AG04449 (cell line): Measurements from ENCODE around the gene MPZL1.

Experiments
- CTCF ChIA-PET: fragments of 350-600 bp; formaldehyde crosslinking; extraction: SDS; loops from one replicate; lab custom pipeline; 2021; ENCODE audit warnings: antibody characterized with exemption; lab: Yijun Ruan, JAX
- POLR2A ChIA-PET: fragments of 400-600, 350-600 bp; formaldehyde crosslinking; extraction: SDS; loops from one replicate; lab custom pipeline; 2020; ENCODE audit warnings: antibody characterized with exemption, inconsistent platforms; lab: Yijun Ruan, JAX
- DNase-seq: peaks from one replicate; pipeline ENCODE4 v3.0.0-alpha.2; 2010; ENCODE audit warnings: low read depth, low spot score
- H3K4me3 ChIP-seq: 2 replicates; pipeline ENCODE4 v1.5.1; 2011; ENCODE audit warnings: low read depth, mild to moderate bottlenecking, control low read depth, low read length
- TF ChIP-seq, protein P1 (sequence below): IDR thresholded peaks from one replicate; pipeline ENCODE4 v1.5.1; 2011; ENCODE audit warnings: mild to moderate bottlenecking, moderate library complexity, low read length, control low read depth, inconsistent platforms; ENCODE audit not compliant: insufficient read depth; ENCODE audit errors: missing control alignments

Gene MPZL1

DNA sequence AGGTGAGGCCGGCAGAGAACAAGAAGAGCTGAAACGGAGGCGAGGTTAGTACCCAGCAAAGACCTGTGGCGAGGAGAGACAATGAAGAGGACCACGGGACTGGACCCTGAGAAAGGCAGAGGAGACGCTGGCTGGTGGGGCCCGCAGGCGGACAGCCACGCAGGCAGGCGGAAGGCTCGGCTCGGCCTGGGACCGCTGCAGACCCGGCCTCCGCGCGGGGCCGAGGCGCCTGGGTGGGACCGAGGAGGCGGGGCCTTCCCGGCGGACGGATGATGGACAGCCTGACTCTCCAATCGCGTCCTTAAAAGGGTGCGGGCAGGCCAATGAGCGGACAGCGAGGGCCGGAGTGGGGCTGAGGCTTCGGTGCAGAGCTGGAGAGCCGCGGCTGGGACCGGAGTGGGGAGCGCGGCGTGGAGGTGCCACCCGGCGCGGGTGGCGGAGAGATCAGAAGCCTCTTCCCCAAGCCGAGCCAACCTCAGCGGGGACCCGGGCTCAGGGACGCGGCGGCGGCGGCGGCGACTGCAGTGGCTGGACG, at the start of gene MPZL1:
MPZL1 (plus strand) TSS at position 366 of the 535 bp plus-strand sequence. CDS start 170 bp downstream, outside the sequence.
- TF ChIP-seq, protein P1, sequence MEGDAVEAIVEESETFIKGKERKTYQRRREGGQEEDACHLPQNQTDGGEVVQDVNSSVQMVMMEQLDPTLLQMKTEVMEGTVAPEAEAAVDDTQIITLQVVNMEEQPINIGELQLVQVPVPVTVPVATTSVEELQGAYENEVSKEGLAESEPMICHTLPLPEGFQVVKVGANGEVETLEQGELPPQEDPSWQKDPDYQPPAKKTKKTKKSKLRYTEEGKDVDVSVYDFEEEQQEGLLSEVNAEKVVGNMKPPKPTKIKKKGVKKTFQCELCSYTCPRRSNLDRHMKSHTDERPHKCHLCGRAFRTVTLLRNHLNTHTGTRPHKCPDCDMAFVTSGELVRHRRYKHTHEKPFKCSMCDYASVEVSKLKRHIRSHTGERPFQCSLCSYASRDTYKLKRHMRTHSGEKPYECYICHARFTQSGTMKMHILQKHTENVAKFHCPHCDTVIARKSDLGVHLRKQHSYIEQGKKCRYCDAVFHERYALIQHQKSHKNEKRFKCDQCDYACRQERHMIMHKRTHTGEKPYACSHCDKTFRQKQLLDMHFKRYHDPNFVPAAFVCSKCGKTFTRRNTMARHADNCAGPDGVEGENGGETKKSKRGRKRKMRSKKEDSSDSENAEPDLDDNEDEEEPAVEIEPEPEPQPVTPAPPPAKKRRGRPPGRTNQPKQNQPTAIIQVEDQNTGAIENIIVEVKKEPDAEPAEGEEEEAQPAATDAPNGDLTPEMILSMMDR: no peak
- H3K4me3 ChIP-seq: peak within 1 kb of the TSS; percentile 77
- CTCF ChIA-PET: interaction anchor here (0.8 to 1.2 kb wide), 2 partner anchors 38 to 76 kb away, joined by 3 to 5 read pairs; no protein-coding TSS in a partner anchor
- POLR2A ChIA-PET: interaction anchor here (0.6 to 1.3 kb wide), 7 partner anchors 8 to 438 kb away, joined by 3 to 5 read pairs (median 3); partner anchors contain the start of gene MPC2
- peak; percentile 72 for DNase-seq

DNA sequence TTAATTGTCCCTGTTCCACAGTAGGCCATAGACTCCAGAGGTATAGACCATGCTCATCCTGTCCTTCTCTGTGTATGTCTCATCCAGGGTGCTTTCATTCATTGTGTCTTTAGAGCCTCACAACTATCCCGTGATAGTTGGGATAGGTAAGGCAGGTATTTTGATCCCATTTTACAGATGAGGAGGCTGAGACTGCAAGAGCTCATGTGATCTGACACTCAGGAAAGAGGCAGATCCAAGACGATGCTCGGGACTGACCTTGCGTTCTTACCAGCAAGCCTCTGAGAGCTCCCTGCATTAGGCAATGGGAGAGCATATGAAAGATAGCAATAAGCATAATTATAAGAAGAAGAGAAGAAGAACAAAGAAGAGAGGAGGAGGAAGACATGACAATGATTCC, 49.0 kb upstream of the MPZL1 start:
- DNase-seq: no peak
- no peak overlapping the region for H3K4me3 ChIP-seq
- POLR2A ChIA-PET: no interaction called here
- CTCF ChIA-PET: interaction anchor here (1.0 to 5.7 kb wide), 2 partner anchors 14 to 116 kb away, joined by 3 to 60 read pairs; no protein-coding TSS in a partner anchor
- TF ChIP-seq, protein P1: no peak

DNA sequence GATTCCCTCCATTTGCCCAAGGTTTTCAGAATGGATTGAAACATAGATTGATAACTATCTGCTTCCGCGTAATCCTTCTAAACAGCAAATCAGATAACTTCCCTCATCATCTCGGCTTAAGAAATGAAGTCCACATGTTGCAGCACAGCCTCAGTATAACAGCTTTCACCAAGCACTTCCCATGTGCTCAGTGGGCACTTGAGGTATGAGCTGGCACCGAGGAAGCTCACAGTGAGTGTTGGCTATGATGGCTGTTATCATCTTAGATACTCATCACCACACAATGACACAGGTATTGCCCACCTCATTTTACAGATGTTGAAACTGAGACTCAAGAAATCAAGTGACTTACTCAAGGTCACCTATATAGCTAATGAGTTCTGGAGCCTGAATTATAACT, 48.5 kb upstream of the MPZL1 start:
- no peak overlapping the region for H3K4me3 ChIP-seq
- ChIA-PET CTCF (interaction anchor here (1.6 to 5.7 kb wide), 2 partner anchors 14 to 19 kb away, joined by 3 to 60 read pairs; no protein-coding TSS in a partner anchor), POLR2A (interaction anchor here (0.8 kb wide), 1 partner anchor 11 kb away, joined by 3 read pairs; no protein-coding TSS in a partner anchor)
- DNase-seq: no peak
- TF ChIP-seq, protein P1: no peak

DNA sequence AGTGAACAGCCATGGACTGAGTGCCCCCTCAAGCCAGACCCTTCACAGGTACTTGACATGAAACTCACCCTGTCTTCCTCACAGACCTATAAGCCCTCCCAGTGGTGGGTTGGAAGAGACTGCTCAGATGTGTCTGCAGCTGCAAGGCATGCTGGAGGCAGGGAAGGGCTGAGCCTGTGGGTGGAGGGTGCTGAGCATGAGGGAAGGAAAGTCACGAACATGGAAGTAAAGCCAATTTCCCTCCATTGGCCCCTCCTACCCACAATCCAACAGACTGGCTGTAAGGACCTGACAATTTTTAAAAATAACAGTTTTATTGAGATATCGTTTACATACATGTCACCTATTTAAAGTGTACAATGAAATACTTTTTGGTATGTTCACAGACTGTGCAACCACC, 47.6 kb upstream of the MPZL1 start:
- POLR2A ChIA-PET: interaction anchor here (0.8 kb wide), 1 partner anchor 12 kb away, joined by 3 read pairs; no protein-coding TSS in a partner anchor
- TF ChIP-seq, protein P1: no peak
- CTCF ChIA-PET: interaction anchor here (1.6 to 5.7 kb wide), 2 partner anchors 13 to 18 kb away, joined by 3 to 60 read pairs; no protein-coding TSS in a partner anchor
- no peak overlapping the region for H3K4me3 ChIP-seq
- DNase-seq: no peak

DNA sequence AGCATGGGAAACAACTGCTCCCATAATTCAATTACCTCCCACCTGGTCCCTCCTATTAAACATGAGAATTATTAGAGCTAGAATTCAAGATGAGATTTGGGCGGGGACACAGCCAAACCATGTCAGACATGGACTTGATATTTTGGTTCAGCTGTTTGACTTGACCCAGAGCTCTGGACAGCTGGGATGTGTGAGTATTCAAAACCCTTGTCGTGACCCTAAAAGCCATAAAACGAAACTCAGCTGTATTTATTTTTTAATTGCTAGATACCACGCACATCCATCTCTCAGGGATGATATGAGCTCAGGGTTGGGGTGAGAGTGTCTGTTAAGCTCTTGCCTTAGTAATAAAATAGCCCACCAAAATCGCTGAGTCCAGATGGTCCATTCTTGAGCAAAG, 46.3 kb upstream of the MPZL1 start:
- TF ChIP-seq, protein P1: no peak
- H3K4me3 ChIP-seq: no peak overlapping the region
- CTCF ChIA-PET: interaction anchor here (0.8 to 5.7 kb wide), 2 partner anchors 12 to 75 kb away, joined by 4 to 60 read pairs; no protein-coding TSS in a partner anchor
- POLR2A ChIA-PET: no interaction called here
- no peak for DNase-seq

DNA sequence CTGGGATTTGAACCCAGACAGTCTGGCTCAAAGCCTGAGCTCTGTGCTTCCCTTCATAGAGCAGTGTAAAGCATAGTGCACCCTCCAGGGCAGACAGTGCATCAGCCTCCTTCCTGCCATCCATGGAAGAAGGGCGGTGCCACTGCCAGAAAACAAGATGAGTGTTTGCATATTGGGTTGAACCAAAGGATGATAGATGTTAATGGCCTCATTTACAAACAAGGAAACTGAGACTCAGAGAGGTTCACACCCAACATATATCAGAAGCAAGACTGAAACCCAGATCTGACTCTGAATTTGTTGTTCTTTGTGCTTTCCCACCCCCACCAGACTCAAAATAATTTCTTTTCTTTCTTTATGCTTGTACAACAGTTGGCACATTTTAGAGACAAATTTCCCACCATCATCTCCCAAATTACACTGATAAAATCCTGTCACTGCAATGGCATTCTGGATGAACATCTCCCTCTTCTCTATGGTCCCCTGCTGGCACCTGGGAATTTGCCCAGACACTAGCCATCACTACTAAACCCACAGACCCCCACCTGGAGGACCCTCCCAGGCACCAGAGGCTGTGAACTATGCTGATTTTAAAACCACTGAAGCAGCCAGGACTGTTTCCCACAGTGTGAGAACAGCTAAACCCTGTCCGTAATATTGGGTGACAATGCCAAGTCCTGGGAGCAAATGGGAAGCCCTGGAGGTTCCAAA, 45.4 kb upstream of the MPZL1 start:
- H3K4me3 ChIP-seq: no peak overlapping the region
- TF ChIP-seq, protein P1: no peak
- ChIA-PET CTCF (interaction anchor here (0.8 to 5.7 kb wide), 2 partner anchors 11 to 76 kb away, joined by 4 to 60 read pairs; no protein-coding TSS in a partner anchor), POLR2A (no interaction called here)
- DNase-seq: no peak
